Hippocampal formation (tissue), 2 donors: ENCODE measurements around the gene COL9A1.
"Not testable (repeated sequence)": the region's sequence is repeated elsewhere in the genome, so short reads cannot be mapped to it uniquely, and the experiment has no call there.

Experiments used
- DNase-seq, 2 donors: peaks; one replicate each; lab custom pipeline; 2025; lab: John Stamatoyannopoulos, UW

The COL9A1 gene

DNA sequence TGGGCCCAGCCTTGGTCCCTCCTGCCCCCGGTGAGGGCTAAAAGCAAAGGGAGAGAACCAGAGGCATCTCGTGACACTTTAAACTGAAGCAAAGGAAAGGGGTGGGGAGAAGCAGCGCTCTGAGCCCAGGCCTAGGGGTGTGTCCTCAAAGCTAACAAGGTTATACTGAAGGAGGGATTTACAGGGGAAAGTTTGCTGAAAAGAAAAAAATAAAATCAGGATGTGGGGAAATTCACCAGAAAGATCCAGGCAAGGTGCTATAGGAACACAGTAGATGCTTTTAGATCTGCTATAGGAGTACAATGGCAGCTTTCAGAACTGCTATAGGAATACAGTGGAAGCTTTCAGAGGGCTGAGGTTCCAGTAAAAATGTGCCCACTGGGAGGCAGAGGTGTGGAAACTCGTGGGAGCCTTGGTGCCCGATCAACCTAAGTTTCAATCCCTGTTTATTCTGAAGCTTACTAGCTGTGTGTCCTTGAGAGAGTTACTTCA lies at the start of gene COL9A1:
Gene COL9A1 (minus strand): TSS at position 51 of the 492 bp plus-strand sequence. CDS start 160 bp downstream, outside the sequence.
- no peak for DNase-seq

DNA sequence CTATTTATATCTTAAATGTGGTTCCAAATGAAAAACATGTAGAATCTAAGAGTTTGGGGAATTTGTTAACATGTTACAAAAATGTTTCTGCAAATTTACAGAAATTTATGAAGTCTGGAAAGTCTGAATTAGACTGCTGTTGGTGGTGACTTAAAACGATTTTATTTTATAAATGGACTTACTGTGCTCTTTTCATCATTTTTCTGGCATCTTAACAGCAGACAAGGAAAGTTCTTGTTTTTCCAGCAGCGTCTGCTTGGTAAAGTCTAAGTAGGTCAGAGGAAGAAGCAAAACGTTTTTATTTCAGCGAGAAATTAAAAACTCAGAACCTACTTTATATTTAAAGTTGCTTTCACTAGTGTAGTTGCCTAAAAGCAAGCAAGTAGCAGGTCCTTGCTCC lies 48.6 kb upstream of the COL9A1 start:
- DNase-seq, result no peak

DNA sequence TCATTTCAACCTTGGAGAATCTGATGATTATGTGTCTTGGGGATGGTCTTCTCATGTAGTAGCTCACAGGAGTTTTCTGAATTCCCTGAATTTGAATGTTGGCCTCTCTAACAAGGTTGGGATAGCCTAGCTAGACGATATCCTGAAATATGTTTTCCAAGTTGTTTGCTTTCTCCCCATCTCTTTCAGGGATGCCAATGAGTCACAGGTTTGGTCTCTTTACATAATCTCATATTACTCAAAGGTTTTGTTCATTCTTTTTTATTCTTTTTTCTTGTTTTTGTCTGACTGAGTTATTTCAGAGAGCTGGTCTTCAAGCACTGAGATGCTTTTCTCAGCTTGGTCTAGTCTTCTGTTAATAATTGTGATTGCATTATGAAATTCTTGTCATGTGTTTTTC lies 42.7 kb upstream of the COL9A1 start:
- no peak for DNase-seq

DNA sequence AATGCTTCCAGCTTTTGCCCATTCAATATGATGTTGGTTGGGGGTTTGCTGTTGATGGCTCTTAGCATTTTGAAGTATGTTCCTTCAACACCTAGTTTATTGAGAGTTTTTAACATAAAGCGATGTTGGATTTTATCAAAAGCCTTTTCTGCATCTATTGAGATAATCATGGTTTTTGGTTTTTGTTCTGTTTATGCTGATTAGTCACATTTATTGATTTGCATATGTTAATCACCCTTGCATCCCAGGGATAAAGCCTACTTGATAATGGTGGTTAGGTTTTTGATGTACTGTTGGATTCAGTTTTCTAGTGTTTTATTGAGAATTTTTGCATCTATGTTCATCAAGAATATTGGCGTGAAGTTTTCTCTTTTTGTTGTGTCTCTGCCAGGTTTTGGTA lies 40.4 kb upstream of the COL9A1 start:
- no peak for DNase-seq

DNA sequence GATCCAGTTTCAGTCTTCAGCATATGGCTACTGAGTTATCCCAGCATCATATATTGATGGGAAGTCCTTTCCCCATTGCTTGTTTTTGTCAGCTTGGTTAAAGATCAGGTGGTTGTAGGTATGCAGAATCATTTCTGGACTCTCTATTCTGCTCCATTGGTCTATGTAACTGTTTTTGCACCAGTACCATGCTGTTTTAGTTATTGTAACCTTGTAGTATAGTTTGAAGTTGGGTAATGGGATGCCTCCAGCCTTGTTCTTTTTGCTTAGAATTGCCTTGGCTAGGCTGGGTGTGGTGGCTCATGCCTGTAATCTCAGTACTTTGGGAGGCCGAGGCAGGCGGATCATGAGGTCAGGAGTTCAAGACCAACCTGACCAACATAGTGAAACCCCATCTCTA lies 36.9 kb upstream of the COL9A1 start:
- DNase-seq, result not testable (repeated sequence)

DNA sequence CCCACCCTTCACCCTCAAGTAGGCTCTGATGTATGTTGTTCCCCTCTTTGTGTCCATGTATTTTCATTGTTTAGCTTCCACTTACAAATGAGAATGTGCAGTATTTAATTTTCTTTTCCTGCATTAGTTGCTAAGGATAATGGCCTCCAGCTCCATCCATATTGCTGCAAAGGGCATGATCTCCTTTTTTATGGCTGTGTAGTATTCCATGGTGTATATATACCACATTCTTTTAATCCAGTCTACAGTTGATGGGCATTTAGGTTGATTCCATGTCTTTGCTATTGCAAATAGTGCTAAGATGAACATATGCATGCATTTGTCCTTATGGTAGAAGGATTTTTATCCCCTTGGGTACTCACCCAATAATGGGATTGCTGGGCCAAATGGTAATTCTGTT lies 35.9 kb upstream of the COL9A1 start:
- DNase-seq, result no peak

DNA sequence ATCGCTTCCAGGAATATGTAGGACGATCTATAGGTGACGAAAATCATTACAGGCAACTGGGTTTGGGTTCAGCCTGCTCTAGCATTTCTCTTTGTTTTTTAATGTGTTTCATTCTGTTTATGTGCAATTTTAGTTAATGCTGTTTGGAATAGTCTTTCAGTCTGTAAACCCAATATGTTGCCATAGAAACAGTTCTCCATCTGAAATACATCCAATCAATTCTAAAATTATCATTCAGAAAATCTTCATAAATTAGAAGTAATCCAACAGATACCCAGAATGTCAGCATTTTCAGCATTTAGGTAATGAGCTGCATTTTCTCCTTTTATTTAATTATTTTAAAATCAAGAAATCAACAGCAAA lies 34.8 kb upstream of the COL9A1 start:
- DNase-seq, result no peak

DNA sequence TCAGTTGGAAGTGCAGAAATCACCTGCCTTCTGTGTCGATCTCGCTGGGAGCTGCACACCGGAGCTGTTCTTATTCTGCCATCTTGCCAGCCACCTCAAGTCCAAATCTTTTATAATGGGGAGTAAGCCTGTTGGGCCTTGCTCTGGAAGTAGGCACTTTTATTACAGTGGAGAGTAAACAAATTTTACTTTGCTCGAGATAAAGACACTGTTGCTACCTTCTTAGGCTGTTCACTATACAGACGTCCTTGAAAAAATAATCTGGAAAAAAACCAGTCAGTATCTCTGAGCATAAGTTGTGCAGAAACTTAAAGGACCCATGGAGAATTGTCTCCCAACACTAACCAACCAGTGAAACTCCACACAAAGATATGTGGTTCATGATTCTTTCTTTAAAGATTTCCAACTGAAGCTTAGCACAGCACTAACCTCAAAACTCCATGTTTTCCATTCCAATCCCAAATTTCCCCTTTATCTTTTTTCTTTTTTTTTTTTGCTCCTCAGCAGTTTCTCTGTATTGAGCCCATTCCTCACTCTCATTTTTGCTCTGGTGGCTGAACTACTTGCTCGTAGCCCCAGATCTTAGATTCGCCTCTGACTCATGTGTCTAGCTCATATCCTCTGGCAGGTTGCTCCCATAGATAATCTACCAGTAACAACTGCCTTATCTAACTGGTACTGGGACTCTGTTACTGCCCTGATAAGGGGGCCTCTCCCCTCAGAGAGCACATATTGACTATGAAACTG lies 34.3 kb upstream of the COL9A1 start:
- no peak for DNase-seq

DNA sequence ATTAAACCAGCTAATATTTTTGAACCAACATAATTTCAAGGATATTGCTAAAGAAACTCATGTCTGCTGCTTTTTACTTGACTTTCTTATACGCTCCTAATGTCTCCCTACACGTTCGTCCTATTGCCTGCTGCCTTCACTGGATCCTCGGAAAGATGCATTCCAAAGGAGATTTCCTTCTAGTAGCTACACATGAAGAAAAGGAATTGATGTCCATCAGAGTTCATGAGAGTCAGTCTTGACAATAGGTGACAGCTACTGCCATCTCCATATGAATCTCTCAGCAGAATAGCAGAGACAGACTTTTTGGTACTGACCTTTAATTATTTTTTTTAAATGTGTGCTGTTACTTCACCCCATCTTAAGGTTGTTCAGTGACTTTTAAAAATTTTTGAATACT lies 24.2 kb upstream of the COL9A1 start:
- no peak for DNase-seq

DNA sequence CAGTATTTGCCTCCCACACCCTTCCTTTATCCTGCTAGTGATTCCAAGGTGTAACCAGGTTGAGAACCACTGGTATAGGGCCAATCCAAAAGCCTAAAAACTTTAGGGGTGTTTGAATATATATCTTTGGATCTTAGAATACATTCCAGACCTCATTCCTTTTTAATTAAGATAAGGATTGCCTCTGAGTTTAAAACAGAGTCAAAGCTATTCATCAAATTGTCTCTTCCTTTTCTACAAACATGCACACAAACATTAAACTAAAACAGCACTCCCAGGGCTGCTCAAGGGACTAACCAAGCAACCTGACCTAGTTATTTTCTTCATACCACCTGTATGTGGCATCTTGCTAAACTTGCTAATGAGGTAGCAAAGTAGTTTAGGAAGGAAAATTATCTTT lies 22.1 kb upstream of the COL9A1 start:
- DNase-seq, result no peak

DNA sequence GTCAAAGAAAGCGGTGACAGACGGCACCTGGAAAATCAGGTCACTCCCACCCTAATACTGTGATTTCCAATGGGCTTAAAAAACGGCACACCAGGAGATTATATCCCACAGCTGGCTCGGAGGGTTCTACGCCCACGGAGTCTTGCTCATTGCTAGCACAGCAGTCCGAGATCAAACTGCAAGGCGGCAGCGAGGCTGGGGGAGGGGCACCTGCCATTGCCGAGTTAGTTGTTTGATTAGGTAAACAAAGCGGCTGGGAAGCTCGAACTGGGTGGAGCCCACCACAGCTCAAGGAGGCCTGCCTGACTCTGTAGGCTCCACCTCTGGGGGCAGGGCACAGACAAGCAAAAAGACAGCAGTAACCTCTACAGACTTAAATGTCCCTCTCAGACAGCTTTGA lies 14.9 kb upstream of the COL9A1 start:
- DNase-seq, result not testable (repeated sequence)

DNA sequence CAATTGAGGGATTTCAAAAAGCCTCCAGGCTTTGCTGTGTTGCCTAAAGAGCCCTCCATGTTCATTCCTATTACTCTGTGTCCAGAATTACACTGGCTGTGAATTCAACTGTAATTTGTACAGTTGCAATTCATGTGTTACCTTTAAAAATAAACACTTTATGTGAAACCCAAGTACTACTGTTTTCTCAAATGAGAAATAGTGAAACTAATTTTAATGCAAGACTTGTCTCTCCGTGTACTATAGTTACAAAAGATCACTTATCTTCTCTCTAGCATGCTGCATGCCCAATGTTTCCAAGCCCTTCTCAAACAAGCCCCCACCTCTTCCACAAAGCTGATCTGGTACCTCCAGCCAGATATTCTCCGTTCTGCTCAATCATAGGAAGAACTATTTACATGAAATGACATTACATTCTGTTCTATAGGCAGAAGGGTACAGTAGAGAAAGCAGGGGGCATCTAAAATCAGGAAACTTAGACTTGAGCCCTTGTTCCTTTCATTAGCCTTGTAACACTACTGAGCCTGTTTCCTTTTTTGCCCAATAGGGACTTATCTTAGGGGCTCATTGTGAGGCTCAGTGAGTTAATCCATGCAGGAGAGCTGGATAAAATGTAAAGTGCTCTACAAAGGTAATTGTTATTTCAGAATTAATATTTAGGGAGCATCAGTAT lies 12.3 kb upstream of the COL9A1 start:
- DNase-seq, result no peak

DNA sequence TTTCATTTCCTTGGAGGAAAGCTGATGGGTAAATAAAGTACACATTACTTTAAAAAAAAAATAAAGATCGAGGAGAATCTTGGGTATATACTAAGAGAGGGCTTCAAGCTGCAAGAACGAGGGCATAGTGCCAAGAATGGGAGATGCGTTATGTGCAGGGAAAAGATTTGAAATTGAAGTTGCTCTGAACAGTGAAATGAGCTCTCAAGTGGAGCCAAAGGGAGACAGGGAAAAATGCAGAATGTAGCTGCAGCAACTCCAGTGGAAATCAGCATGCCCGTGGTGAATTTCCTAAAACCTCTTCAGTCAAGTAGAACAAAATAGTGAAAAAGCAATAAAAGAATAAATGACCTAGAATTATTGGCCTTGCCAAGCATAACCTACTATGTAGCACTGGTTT lies 11.4 kb upstream of the COL9A1 start:
- no peak for DNase-seq

DNA sequence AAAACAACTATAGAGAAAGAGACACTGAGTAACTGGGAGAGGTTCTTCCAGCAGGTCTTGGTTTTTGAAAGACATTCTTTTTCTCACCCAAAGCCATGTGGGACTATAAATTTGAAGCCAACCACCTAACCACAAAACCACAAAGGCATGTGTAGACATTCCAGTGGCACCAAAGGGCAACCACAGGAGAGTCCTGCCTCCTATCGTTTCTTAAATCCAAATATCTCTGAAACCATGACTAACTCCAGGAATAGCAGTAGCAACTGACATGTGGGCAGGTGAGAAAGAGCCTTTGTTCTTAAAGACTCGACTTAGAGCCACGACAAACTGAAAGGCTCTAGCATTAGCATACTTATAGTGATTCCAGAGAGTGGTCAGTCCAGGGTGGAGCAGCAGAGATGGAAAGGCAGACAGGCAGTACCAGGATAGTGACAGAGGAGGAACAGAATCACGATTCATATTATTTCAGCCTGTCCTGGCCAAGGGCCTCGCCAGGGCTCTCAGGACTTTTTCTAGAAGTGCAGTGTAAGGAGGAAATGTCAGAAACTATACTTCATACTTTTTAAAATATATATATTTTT lies 9.4 kb upstream of the COL9A1 start:
- no peak for DNase-seq

DNA sequence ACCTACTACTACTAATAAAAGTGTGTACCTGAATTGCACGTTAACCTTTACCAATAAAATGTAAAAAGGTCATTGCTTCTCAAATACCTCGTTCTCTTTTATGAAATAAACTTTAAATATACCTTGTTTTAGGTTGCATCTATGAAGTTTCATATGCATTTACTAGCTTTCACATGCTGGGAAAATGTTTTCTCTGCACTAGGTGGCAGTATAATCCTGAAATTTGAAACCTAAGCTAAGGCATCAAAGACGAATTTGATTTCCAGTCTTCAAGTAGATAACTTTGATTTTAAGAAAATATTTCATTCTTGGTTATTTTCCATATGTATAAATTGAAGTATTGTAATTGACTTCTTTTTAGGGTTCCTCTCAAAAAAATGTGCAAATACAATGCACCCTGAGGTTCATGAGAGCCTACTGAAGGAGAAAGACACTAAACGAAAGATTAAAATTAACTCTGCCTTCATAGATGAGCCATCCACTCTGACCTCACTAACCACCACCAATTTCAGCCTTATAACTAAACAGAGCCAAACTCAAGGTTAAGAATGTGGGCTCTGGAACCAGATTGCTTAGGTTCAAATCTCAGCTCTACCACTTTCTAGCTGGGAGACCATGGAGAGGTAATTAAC lies 7.3 kb upstream of the COL9A1 start:
- DNase-seq, result peak in 1 of 2 donors; percentile 53

DNA sequence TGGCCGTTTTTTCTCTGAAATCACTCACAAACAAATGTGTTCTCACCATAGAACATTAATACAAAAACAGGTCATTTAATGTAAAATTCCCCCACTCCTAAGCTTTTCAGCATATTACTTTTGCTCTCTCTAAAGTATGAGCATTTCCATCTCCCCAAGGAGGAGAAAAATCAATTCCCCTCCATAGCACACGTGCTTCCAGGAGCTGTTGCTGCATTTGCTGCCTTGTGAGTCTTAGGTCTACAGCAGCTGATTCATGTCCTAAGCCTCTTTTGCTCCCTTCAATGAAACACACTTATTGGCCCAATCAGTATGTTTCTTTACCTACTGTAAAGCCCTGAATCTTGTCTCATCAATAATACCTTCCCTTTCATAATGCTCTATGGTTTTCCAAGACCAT lies 6.4 kb upstream of the COL9A1 start:
- DNase-seq, result no peak

DNA sequence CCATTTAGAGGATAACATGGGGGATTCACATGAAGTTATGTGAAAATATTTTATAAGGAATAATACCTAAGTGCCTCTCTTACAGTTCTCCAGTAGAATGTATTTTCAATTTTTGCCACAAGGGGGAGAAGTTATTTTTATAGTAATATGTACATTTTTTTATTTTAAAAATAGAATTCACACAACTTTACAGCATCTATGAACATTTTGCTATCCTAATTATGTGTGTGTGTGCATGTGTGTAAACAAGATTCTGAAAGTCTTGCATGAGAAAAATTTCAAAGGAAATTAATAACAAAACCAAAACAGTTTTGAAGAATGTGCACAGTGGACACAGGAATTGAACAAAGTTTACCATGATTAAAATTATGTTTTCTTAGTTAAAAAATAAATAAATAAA lies 5.3 kb upstream of the COL9A1 start:
- DNase-seq, result not testable (repeated sequence)

DNA sequence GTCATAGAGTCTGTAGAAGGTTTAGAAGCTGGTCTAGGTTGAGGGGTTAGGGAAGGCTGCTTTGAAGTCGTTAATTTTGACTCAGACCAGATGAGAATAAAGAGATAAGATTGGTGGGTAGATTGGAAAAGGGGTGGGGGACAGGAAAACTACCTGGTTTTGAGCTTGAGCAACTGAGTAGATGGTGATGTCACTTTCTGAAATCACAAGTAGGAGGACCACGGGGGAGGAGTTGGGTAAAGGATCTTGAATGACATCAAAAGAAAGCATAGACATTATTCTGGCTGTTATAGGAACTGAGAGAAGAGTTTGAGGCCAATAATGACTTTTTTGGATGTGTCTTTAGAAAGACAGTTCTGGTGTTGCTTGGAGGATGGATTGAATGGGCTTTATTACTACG lies 4.1 kb upstream of the COL9A1 start:
- DNase-seq, result no peak

DNA sequence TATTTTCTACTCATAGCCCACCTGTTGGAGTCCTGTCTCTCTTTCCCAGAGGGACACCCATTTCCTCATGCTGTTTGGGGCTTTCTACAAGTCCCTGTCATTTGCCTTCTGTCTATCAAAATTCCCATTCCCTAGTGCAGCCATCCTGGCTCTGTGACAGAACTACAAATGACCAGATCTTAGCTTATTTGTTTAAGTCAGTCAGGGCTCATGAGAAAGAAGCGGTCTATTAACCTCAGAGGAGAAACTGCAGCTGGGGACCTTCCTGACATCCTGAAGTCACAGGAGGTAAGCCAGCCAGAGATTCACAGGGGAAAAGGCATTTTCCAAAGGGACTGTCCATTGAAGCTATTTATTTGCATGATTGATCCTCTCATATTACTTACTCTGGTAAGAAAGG lies 1.7 kb upstream of the COL9A1 start:
- no peak for DNase-seq

DNA sequence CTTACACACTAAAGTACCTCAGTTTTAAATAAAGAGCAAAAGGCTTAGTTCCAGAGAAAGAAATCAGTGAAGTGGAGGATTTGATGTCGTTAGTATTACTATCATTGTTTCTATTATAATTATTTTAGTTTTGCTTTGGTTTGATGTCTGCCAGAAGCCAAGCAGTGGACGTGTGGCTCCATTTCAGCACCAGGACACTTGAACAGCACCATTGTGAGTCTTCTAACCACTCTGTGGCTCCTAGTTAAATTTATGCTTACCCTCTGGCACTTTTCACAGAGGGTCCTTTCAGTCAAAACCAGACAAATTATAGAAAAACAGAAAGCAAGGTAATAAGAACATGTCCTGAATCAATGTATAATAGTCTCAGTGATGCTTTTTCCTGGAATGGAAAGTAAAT lies 3.4 kb downstream of the COL9A1 start:
- no peak for DNase-seq

DNA sequence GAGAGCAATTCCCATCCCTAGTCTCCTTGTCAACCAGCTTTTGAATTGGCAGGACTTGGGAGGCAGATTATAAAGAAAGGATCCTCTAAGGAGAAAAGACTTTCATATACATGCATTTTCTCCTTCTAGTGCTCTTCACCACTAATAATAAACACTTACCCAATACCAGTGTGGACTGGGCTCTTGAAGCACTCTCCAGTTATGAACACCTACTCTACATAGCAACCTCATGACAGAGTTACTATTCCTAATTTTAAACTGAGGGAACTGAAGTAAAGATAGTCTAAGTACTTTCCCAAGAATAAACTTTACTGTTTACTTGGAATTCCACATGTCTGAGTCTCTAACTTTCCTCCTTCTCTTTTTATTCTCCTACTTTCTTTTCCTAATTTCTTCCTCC lies 4.8 kb downstream of the COL9A1 start:
- DNase-seq, result no peak

DNA sequence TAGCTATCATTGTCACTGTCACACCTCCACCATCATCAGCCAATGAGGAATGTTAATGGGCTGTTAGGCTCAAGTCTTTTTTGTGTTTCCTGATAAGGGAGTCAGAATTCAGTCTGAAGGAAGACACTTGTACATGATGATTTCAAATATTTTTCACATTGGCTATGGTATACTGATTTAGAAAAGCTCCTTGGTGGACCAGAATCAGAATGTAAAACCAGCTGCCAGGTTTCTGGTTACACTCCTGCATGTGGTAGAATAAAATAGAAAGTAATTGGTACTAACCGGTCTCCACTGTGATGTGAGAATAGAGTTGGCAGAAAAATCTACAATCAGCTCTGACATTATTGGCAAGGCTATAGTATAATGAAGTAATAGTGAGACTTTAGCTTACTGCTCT lies 10.7 kb downstream of the COL9A1 start:
- DNase-seq, result no peak

DNA sequence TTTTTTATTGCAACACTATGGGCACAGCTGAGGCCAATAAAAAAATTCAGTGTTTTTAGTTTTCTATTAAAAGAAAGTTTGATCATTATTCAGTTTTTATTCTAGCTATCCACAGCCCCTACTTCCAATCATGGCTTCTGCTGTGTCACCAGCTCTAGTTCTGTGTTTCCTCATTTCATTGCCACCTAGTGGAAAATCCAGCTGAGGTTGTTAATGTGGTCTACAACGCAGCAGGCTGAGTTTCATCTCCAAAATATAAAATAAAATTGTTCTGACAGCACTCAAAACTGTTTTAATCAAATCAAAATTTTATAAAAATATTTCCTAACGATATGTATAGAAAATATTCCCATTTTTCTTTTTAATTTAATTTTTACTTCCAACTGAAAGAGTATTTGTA lies 13.6 kb downstream of the COL9A1 start:
- DNase-seq, result peak in 1 of 2 donors; percentile 30
